Left colon (tissue), 2 donors: ENCODE results near the gene ZEB1. TPM values are rescaled to one million over a fixed set of nuclear protein-coding genes. Genes with fewer than 3 reads are reported as not detected.

Source experiments
- ATAC-seq: fragments of 200-7000 bp; cut with Tn5 transposase; one replicate; pipeline ENCODE4 v1.9.1; 2020; ENCODE audit warnings: mild to moderate bottlenecking, moderate library complexity
- DNase-seq, 2 donors: peaks; one replicate each; pipeline ENCODE4 v3.0.0-alpha.2; 2020
- intact Hi-C, 2 donors: fragments of 100-400 bp; cut with DNase I in 1 of 2; cut with micrococcal nuclease in 1 of 2; formaldehyde crosslinking; loops; one replicate each; pipeline versions ENCODE4 v1.11.2 to v1.14.0; 2022; cut with DNase I, micrococcal nuclease
- total RNA-seq, 2 donors: library from RNA; stranded (reverse); fragmentation: NEBNext Ultra II Directional; extraction: Animal tissue kit (Norgen Biotek cat#: 25700); gene quantifications; one replicate each; pipeline ENCODE4 v1.2.1, GENCODE V29; 2021
- donor health status: DM: no; HTN: no; CAD: no.
- donor health status: DM: yes; HTN: yes; CAD: no.

The ZEB1 gene
- total RNA-seq, 2 donors from 2014 or later, result 8.5 to 24.9 TPM

DNA sequence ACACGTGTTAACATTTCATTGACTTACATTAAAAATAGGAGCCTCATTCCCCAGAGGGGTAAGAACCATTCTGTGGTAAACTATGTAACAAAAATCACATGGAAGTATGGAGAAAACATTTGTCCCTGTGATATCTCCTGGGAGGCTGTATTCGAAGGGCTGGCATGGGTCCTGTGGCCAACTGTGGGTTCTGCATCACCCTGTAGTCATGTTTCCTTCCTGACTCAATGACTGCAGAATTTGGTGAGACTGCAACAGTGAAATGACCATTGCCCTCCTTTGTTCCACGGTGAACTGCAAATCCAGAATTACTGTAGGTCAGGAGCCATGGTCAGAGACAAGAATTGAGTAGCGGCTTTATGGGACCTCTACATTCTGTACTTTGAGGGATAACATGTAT lies 3.6 kb upstream of the ZEB1 start:
- ATAC-seq (no peak), DNase-seq (no peak)
- intact Hi-C loops, result loop anchor here in 1 of 2 donors (5.0 kb wide), 1 partner anchor 283 kb away; the partner anchor contains the start of gene ZNF438

DNA sequence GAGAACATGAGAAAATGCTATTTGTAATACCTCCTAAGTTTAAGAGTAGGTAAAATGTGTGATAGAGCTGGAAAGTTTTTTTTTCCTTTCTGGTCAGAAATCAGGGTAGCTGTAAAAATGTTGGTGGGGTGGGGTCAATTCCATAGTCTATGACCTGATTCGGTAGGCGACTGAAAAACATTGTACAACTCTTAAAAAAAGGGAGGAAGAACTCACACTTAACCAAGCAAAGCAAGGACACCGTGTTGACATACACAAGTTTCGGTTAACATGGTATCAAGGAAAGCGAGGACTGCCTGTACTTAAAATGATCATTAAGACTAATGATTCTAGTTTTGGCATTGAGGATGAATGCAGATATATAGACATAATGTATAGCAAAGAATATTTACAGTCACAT lies 1.8 kb upstream of the ZEB1 start:
- ATAC-seq (no peak), DNase-seq (no peak)
- intact Hi-C loops, result loop anchor here in 1 of 2 donors (5.0 kb wide), 1 partner anchor 285 kb away; the partner anchor contains the start of gene ZNF438

DNA sequence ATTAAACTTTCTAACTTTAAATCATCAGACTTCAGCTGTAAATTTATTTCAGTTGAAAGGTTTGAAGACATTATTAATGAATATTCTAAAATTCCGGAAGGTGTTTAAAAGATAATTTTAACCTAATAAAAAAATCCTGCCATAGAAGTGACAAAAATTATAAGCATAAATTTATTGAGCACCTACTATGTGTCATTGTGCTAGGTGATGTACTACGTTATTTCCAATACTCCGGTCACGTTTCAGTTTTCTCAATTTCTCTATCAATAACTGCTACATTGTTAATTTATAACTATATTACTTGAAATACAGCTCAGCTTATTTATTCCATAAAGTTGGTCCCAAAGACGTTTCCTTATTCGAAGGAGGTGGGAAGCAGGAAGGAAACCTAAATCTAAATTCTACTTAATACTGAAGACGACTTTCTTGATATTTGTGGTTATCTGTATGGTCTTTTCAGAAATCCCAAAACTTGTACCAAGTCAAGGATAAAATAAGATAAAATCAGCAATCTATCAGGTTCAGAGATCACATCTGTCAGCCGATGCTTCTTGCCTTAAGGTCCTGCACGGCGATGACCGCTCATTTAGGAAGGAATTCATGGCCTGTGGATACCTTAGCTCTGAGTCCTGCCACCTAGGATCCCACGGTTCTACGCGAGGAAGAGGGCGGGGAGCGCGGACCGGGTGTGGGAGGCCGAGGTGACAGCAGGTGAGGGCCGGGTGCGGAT lies 1.2 kb upstream of the ZEB1 start:
- ATAC-seq (no peak), DNase-seq (peak; percentile 75 to 76)
- intact Hi-C loops, result loop anchor here in 1 of 2 donors (5.0 kb wide), 1 partner anchor 286 kb away; the partner anchor contains the start of gene ZNF438

DNA sequence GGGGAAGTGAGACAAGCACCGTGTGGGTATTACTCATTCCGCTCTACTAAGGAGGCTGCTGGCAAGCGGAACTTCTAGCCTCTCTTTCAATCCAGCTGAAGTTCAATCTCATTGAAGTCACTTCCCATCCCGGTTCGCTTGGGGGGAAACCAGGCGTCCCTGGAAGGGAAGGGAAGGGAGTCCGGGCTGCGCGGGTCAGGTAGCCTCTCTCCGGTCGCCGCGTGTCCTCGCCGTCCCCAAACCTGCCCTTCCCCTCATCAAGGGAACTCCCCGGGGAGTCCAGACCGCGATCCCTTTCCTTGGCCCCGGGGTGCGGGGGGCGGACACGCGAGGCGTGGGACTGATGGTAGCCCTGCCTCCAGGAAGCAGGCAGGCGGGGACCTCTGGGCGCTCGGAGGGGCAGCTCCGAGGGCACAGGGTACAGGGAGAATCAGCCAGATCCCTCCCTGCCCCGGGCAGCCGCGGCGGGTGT lies 598 bp upstream of the ZEB1 start:
- DNase-seq, result no peak
- intact Hi-C loops, result loop anchor here in 1 of 2 donors (5.0 kb wide), 1 partner anchor 286 kb away; the partner anchor contains the start of gene ZNF438
- ATAC-seq, result peak; percentile 79

DNA sequence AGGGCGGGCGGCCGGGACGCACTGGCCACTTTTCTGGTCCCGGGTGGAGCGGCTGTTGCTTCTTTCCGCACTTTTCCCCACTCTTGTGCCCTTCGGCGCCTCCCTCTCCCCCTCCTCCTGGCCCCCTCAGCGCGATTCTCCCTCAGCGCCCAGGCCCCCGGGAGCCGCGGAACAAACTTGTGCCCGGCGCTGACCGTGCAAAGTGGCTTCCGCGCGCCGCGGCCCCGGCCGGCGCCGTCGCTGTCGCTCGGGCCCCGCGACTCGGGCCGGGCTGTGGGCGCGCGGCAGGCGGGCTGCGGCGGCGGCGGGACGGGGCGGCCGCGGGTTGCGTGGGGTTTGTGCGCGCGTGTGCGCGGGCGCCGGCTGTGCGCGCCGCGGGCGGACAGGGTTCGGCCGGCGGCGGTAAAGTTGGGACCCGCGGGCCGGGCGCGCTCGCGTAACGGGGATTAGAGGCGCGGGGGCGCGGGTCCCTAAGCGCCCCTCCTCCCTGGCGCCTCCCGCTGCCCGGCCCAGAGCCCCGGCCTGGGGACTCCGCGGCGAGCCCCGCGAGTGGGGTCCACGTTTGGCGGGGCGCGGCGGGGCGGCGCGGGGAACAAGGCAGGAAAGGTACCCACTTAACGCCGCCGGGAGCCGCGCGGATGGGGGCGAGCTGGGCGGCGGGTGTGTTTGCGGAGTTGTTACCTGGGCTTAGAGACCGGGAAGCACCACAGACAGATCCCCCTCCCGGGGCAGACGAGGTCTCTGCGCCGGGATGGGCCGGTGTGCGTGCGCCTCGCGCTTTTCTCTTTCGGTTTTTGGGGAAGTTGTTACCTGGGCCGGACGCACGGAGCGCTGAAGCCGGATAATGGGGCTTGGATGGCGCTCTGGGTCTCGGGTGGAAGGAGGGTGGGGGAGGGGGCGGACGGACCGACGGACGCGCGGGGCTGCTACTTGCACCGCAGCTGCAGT lies 860 bp downstream of the ZEB1 start:
- DNase-seq, result peak; percentile 35 to 54
- no peak for ATAC-seq
- intact Hi-C loops, result loop anchor here in 1 of 2 donors (5.0 kb wide), 1 partner anchor 288 kb away; the partner anchor contains the start of gene ZNF438

DNA sequence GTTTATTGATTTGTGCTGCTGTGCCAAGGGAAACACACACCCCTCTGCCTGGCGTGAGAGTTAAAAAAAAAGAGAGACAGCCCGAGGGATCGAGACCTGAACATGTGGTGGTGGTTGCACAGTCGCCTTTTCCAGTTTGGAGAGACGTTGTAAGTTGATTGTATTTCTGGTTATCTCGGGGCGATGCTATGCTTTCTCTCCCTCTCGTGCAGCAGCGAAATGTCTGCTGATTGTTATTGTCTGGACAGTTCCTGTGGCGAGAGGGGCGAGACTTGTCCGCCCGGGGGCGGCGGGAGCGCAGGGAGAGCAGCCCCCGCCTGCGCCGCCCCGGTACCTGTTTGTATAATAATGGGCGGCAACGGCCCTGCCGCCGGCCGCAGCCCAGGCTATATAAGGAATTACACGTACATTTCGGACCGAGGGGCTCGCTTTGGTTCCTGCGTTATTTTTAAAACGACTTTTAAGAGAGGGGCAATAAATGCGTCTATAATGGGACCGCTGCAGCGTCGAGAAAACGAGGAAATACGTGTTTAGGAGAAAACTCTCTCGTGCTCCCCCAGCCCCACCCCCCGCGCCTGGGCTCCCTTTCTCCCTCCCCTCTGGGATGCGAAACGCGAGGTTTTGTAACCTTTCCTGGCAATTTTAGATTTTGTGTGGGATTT lies 1.7 kb downstream of the ZEB1 start:
- no peak for ATAC-seq
- intact Hi-C loops, result no loop called here
- DNase-seq, result peak in 1 of 2 donors; percentile 43

DNA sequence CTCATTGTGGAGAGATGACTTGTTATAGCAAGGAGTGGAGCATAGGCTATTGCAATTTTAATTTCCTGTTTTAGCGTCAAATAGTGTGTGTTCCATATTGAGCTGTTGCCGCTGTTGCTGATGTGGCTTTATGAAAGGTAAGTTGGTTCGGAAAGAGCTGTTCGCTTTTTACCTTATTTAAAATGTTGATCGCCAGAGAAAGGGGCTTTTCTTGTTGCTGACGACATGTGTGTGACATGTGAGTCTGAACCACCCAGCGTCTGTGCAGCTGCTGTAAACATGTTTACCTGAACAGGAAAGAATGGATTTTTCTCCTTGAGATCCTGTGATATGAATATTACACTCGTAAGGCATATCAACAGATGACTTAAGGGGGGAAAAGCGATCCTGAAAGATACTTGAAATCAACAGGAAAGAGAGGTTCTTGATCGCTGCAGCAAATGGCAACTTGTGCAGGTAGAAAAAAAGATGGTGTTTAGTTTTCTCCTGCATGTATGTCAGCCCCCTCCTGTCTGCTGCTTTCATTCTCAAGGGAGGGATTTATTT lies 2.5 kb downstream of the ZEB1 start:
- intact Hi-C loops, result no loop called here
- DNase-seq, result no peak
- ATAC-seq, result no peak

DNA sequence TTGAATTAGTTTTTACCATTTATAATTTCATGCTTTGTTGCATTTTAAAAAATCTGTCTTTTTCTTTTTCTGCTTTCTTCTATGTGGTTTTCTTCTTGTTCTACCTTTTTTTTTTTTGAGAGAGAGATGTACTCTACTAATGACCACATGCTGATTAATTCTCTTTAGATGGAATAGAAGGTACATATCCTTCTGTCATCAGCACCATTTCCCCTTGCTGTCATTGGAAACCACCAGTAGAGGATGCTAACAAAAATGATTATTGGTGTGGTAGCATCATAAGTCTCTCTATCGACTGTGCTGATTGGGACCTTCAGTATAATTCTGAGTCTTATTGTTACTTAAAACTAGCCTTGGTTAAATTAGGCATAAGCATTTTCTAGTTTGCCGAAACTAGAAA lies 3.6 kb downstream of the ZEB1 start:
- intact Hi-C loops, result no loop called here
- ATAC-seq (no peak), DNase-seq (no peak)

DNA sequence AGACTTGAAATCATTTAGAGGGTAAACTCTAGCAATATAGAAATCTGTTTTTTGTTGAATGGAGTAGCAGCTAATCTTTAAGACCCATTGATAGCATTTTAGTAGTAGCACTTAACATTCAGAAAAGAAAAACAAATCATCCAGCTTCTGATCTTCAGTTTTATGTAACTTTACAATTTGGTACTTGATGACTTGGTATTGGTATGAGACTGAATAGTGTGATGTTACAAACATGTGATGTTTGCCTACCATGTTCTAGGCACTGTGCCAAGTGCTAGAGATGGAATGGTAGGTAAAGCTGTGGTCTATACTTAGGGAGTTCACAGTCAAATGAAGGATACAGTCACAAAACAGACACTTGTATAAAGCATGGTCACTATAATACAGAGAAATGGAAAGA lies 21.3 kb downstream of the ZEB1 start:
- intact Hi-C loops, result no loop called here
- DNase-seq (no peak), ATAC-seq (no peak)

DNA sequence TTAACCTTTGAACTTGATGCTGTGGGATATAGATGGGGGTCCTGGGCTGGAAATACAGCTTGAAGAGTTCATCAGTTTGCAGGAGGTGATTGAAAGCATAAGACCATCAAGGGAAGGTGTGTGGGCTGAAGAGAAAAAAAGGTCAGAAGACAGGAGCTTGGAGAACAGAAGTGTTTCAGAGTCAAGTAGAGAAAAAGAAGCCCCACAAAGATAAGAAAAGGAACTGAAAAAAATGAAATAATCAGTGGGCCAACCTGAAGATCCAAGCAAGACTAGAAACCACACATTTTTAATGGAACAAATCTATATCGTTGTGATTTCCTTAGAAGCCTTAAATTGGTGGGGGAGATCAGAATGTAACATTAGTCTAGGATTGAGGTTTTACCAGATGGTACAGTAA lies 22.5 kb downstream of the ZEB1 start:
- ATAC-seq, result no peak
- DNase-seq, result no peak

DNA sequence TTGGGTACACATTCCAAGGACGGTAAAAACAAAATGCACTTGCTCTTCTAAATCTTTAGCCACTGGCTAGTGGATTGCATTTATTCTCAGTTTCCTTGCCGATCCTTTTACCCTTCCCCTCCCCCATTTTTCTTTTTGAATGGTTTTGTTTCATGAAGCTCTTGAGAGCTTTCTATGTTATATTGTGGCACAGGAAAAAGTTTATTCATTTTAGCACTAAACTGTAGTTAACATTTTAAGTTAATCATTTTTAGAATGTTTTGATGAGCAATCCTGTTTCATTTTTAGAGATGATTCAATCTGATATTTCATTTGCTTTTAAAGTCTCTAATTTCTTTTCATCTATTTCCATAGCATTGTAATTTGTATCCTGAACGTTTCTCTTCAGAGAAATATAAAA lies 24.0 kb downstream of the ZEB1 start:
- ATAC-seq (no peak), DNase-seq (no peak)
- intact Hi-C loops, result no loop called here

More for the DNA sequence above, 22.5 kb downstream of the ZEB1 start:
- intact Hi-C loops, result no loop called here

DNA sequence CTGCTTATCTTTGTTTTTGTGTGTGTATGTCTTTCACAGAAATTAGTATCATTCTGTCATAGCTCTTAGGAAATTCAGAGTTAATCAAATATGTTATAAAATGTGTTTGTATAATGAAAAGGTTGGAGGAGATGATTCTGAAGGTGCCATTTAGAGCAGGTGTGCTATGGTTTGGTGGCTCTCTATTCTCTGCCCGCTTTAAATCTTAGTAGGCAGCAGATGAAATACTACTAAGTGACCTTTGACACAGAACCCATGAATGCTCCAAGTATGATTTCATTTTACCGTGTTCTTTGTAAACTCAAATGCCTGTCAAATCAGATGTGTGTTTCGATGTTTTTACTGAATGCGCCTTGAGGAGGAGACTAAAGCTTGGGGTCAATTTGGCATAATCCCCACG lies 24.5 kb downstream of the ZEB1 start:
- intact Hi-C loops, result no loop called here
- no peak for ATAC-seq
- DNase-seq, result no peak

DNA sequence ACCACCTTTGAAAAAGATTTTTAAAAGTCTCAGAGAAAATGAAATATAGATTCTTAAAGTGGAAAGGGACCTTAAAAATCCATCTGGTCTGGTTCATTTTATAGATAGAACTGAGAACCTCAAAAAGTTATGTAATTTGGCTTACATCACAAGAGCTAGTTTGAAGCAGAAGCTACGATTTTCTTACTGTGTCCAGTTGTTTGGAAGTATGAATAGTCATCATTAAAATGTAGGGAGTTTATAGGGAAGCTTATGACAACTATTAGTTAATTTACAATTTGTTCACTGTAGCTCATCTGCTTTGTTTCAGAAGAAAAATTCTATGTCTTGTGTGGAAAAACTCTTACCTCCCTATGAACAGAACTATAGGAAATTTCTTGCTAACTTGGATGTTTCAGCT lies 26.9 kb downstream of the ZEB1 start:
- ATAC-seq (no peak), DNase-seq (no peak)
- intact Hi-C loops, result no loop called here

DNA sequence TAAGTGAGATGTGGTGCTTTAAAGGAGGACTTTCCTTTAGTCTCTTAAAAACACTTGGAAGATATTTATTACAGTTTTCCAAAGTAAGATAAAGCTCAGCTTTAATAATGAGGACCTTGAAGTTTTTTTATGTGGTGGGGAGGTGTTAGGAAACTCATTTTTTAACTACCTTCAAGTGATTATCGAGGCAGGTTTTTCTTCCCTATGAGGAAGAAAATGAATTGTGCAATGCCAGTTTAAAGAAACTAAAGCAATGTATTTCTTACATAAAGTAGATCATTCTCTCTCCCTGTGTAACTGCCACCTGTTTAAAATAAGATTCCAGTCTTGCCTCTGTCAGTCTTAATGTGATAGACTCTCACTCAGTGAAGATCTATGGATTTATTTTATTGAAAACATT lies 27.9 kb downstream of the ZEB1 start:
- DNase-seq, result no peak
- intact Hi-C loops, result no loop called here
- no peak for ATAC-seq

DNA sequence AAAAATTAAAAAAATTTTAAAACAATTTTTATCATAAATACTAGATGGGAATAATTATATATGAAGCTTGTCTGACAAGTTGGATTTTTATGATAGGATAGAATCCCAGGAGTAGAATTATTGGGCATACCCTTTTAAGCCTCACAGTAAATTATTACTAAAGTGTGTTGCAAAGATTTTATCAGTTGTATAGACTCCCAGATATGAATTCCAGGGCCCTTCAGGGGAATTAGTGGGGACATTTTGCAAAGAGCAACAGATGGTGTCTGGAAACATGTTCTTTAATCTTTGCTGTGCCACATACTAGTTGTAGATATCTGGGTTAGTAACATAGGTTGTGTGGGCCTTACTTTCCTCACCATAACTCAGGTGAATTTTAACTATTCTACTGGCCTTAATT lies 28.7 kb downstream of the ZEB1 start:
- DNase-seq (no peak), ATAC-seq (no peak)
- intact Hi-C loops, result no loop called here

DNA sequence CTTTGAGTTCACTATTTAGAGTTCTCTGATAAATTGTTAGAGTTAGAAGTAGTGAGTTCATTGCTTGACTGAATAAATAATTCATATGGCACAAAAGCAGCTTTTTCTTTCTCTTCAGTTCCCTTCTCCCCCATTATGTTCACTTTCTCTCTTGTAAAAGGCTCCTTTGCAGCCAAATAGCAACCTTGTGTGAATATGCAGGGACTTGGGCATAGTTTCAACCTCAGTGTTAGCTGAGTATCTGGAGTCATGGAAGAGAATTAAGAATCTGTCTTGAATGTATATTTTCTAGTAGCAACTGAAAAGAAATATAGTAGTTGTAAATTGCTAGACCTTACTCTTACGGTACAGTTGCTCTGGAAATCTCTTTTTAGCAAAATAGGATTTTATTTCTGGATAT lies 31.9 kb downstream of the ZEB1 start:
- intact Hi-C loops, result no loop called here
- DNase-seq, result no peak
- ATAC-seq, result no peak

DNA sequence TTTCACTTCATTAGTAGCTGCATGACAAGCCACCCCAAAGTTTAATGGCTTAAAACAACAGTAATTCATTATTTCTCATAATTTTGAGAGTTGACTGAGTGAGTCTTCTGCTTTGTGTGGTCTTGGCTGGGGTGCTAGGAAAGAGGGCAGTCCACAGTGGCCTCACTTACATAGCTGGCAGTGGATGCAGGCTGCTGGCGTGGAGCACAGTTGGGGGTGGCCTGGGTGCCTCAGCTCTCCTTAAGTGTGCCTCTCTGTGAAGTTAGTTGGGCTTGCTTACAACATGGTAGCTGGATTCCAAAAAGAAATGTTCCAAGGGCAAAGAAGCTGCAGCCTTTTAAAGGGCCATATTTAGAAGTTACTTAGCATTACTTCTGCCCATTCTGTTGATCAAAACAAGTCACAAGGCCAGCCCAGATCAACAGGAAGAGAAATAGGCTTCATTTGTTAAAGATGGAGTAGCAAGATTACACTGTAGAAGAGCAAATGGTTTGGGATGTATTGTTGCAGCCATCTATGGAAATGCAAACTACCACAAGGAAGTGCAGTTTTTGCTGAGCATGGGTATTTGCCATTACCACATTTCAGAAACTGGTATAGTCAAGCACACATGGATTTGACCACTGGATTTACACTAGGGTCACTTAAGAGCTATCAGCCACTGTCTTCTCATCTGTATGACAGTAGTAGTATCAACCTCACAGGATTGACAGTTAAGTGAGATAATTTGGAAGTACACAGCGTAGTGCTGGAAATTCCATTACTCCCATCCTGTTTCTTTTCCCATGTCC lies 33.6 kb downstream of the ZEB1 start:
- DNase-seq (no peak), ATAC-seq (no peak)
- intact Hi-C loops, result no loop called here

DNA sequence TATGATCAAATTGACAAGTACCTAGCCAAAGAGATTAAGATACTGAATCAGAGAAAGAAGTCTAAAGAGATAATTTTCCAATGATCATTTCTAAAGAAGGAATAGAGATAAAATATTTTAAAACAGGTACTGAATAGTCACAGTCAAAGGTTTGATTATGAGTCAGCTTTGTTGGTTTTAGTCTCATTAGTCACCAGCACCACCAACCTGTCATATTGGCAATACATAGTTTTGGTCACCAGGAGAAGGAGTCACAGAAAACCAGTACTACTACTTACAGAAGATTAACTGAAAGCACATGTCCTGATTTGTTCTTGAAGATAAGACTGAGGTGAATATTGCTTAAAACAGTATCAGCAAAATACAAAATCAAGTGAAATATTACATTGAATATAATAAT lies 34.6 kb downstream of the ZEB1 start:
- intact Hi-C loops, result no loop called here
- ATAC-seq (no peak), DNase-seq (no peak)
